Neutrophil (primary cell): ENCODE results near the gene ALDH2.

Experiments used
- H3K27ac ChIP-seq: fragments of 200-600 bp; sonication (generic); 2 replicates; pipeline ENCODE4 v1.5.1; 2016; ENCODE audit warnings: mild to moderate bottlenecking, moderate library complexity
- H3K27me3 ChIP-seq: fragments of 200-600 bp; sonication (generic); 2 replicates; pipeline ENCODE4 v1.6.0; 2016; ENCODE audit warnings: mild to moderate bottlenecking
- H3K36me3 ChIP-seq: fragments of 200-600 bp; sonication (generic); 2 replicates; pipeline ENCODE4 v1.5.1; 2017
- H3K4me1 ChIP-seq, 2 experiments: fragments of 200-600 bp in 1 of 2; sonication (generic) in 1 of 2; 1 replicate in 1 of 2; 2 replicates in 1 of 2; pipeline versions ENCODE4 v1.5.1 to v1.6.1; 2013 to 2016; ENCODE audit warnings: low read depth in 1 of 2, low read length in 1 of 2, mild to moderate bottlenecking in 1 of 2, moderate library complexity in 1 of 2; ENCODE audit not compliant: control insufficient read depth in 1 of 2, insufficient read depth in 1 of 2
- H3K4me3 ChIP-seq, 2 experiments: fragments of 200-600 bp in 1 of 2; sonication (generic) in 1 of 2; 1 replicate in 1 of 2; 2 replicates in 1 of 2; pipeline ENCODE4 v1.5.1; 2013 to 2016; ENCODE audit warnings: low read depth in 1 of 2, low read length in 1 of 2, mild to moderate bottlenecking in 1 of 2, moderate library complexity in 1 of 2
- H3K9me3 ChIP-seq: fragments of 200-600 bp; sonication (generic); 2 replicates; pipeline ENCODE4 v1.5.1; 2016
- TF ChIP-seq, protein P1 (sequence below): fragments of 200-600 bp; sonication (generic); IDR thresholded peaks from 2 replicates; pipeline ENCODE4 v1.5.1; 2016; ENCODE audit warnings: antibody characterized with exemption

Gene ALDH2

DNA sequence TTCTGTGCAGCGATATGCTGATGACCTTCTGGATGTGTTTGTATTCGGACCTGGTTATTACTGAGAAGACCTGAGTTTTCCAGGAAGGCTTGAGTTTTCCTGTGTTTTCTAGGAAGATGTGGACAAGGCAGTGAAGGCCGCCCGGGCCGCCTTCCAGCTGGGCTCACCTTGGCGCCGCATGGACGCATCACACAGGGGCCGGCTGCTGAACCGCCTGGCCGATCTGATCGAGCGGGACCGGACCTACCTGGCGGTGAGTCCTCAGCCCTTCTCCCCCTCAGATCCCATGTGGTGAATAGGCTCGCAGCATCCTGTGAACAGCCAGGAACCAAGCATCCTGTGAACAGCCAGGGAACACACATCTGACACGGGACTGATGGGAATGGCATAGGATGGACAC is 16.3 kb downstream of the ALDH2 start:
- Histone ChIP-seq H3K9me3 (no peaks in the 10 kb centered on the region), H3K27me3 (no peaks in the 10 kb centered on the region), H3K4me1 (peaks cover 8 to 9% of the 10 kb centered on the region in 2 experiments), H3K36me3 (peaks cover 35% of the 10 kb centered on the region), H3K4me3 (no peak overlapping the region), H3K27ac (peak overlapping the region; percentile 2)
- TF ChIP-seq, protein P1, sequence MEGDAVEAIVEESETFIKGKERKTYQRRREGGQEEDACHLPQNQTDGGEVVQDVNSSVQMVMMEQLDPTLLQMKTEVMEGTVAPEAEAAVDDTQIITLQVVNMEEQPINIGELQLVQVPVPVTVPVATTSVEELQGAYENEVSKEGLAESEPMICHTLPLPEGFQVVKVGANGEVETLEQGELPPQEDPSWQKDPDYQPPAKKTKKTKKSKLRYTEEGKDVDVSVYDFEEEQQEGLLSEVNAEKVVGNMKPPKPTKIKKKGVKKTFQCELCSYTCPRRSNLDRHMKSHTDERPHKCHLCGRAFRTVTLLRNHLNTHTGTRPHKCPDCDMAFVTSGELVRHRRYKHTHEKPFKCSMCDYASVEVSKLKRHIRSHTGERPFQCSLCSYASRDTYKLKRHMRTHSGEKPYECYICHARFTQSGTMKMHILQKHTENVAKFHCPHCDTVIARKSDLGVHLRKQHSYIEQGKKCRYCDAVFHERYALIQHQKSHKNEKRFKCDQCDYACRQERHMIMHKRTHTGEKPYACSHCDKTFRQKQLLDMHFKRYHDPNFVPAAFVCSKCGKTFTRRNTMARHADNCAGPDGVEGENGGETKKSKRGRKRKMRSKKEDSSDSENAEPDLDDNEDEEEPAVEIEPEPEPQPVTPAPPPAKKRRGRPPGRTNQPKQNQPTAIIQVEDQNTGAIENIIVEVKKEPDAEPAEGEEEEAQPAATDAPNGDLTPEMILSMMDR, result no peak

GRCh38 chr12:111784953-111785352 is 18.2 kb downstream of the ALDH2 start:
- H3K36me3 ChIP-seq, result peaks cover 40% of the 10 kb centered on the region
- H3K27me3 ChIP-seq, result no peaks in the 10 kb centered on the region
- H3K9me3 ChIP-seq, result no peaks in the 10 kb centered on the region
- TF ChIP-seq, protein P1, result no peak
- peaks cover 9 to 11% of the 10 kb centered on the region in 2 experiments for H3K4me1 ChIP-seq
- no peak overlapping the region for H3K27ac ChIP-seq
- H3K4me3 ChIP-seq, result no peak overlapping the region

GRCh38 chr12:111785651-111786050 is 18.9 kb downstream of the ALDH2 start:
- Histone ChIP-seq H3K27ac (no peak overlapping the region), H3K4me1 (peaks cover 5 to 9% of the 10 kb centered on the region in 2 experiments), H3K9me3 (no peaks in the 10 kb centered on the region), H3K27me3 (no peaks in the 10 kb centered on the region), H3K36me3 (peaks cover 47% of the 10 kb centered on the region), H3K4me3 (no peak overlapping the region)
- TF ChIP-seq, protein P1, result no peak

- TF ChIP-seq, protein P1, result no peak
- Histone ChIP-seq H3K9me3 (no peaks in the 10 kb centered on the region), H3K4me1 (peaks cover 4% of the 10 kb centered on the region in 2 experiments), H3K36me3 (peaks cover 70% of the 10 kb centered on the region), H3K27ac (no peak overlapping the region), H3K4me3 (no peak overlapping the region), H3K27me3 (no peaks in the 10 kb centered on the region)
Observed at GRCh38 chr12:111788178-111788654, 21.5 kb downstream of the ALDH2 start.

GRCh38 chr12:111789779-111790178 is 23.0 kb downstream of the ALDH2 start:
- TF ChIP-seq, protein P1, result no peak
- no peaks in the 10 kb centered on the region for H3K27me3 ChIP-seq
- peaks cover 4% of the 10 kb centered on the region in 2 experiments for H3K4me1 ChIP-seq
- H3K4me3 ChIP-seq, result no peak overlapping the region
- no peaks in the 10 kb centered on the region for H3K9me3 ChIP-seq
- H3K36me3 ChIP-seq, result peaks cover 70% of the 10 kb centered on the region
- H3K27ac ChIP-seq, result no peak overlapping the region

DNA sequence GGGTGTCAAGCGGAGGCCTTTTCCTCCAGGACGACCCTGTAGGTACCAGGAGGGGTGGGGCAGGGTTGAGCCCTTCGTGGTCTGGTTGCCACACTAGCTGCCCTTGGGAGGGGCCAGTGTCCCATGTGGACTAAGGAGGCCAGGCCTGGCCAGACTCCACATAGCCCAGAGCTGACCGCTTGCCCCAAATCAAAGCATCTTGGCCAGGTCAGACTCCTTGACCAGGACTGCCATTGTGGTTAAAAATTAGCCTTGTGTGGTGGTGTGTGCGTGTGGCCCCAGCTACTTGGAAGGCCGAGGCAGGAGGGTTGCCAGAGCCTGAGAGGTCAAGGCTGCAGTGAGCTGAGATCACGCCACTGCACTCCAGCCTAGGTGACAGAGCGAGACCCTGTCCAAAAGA is 24.8 kb downstream of the ALDH2 start:
- peaks cover 4% of the 10 kb centered on the region in 2 experiments for H3K4me1 ChIP-seq
- H3K9me3 ChIP-seq, result no peaks in the 10 kb centered on the region
- H3K27ac ChIP-seq, result no peak overlapping the region
- TF ChIP-seq, protein P1, result no peak
- H3K4me3 ChIP-seq, result no peak overlapping the region
- no peaks in the 10 kb centered on the region for H3K27me3 ChIP-seq
- peaks cover 72% of the 10 kb centered on the region for H3K36me3 ChIP-seq
